Activated T-cell treated with anti-CD3 and anti-CD28 coated beads, Interleukin-2, amount 50 U/mL, for 24 hours (primary cell): ENCODE data around the gene SRGAP1.
"Not testable (repeated sequence)": the region's sequence is repeated elsewhere in the genome, so short reads cannot be mapped to it uniquely, and the experiment has no call there.

Experiments
- DNase-seq: peaks from one replicate; pipeline ENCODE4 v3.0.0-alpha.2; 2020
- H3K27ac Mint-ChIP-seq: 2 replicates; pipeline ENCODE4 v1.8.0; 2020; ENCODE audit warnings: mild to moderate bottlenecking, mixed read lengths
- H3K27me3 Mint-ChIP-seq: 2 replicates; pipeline ENCODE4 v1.8.0; 2020; ENCODE audit warnings: mixed read lengths
- H3K36me3 Mint-ChIP-seq: 2 replicates; pipeline ENCODE4 v1.8.0; 2020; ENCODE audit warnings: low read depth, mixed read lengths
- H3K4me1 Mint-ChIP-seq: 2 replicates; pipeline ENCODE4 v1.8.0; 2020; ENCODE audit warnings: low read depth, mixed read lengths
- H3K4me3 Mint-ChIP-seq: 2 replicates; pipeline ENCODE4 v1.8.0; 2020; ENCODE audit warnings: mild to moderate bottlenecking, moderate library complexity, mixed read lengths
- H3K9me3 Mint-ChIP-seq: 2 replicates; pipeline ENCODE4 v1.8.0; 2020; ENCODE audit warnings: mixed read lengths

The SRGAP1 gene

DNA sequence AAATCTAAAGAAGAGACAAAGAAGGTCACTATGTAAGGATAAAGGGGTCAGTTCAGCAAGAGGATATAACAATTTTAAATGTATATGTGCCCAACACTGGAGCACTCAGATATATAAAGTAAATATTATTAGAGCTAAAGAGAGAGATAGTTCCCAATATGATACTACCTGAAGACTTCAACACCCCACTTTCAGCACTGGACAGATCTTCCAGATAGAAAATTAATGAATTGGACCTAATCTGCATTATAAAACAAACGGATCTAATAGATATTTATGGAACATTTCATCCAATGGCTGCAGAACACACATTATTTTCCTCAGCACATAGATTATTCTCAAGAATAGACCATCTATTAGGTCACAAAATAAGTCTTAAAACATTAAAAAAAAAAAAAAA lies 24.1 kb upstream of the SRGAP1 start:
- no peaks in the 10 kb centered on the region for H3K9me3 Mint-ChIP-seq
- peaks cover 56% of the 10 kb centered on the region for H3K27me3 Mint-ChIP-seq

DNA sequence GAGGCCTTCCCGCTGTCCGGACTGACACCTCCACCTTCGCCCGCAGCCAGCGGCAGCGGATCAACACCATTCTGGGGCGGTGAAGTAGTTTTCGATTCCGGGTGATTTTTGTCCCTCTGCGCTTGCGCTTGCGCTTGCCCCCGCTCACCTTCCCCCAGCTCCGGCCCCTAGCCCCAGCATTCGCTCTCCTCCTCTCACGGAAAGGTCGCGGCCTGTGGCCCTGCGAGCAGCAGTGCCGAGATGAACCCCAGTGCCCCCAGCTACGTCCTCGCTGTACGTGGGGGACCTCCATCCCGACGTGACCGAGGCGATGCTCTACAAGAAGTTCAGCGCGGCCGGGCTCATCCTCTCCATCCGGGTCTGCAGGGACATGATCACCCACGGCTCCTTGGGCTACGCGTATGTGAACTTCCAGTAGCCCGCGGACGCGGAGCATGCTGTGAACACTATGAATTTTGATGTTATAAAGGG lies 22.7 kb upstream of the SRGAP1 start:
- Mint-ChIP-seq H3K9me3 (no peaks in the 10 kb centered on the region), H3K4me3 (peak overlapping the region; percentile 75), H3K27ac (no peak overlapping the region), H3K4me1 (peaks cover 6% of the 10 kb centered on the region), H3K36me3 (no peaks in the 10 kb centered on the region), H3K27me3 (peaks cover 53% of the 10 kb centered on the region)
- no peak for DNase-seq

More for the DNA sequence above, 24.1 kb upstream of the SRGAP1 start:
- Mint-ChIP-seq H3K4me1 (peaks cover 13% of the 10 kb centered on the region), H3K4me3 (no peak overlapping the region), H3K27ac (no peak overlapping the region), H3K36me3 (no peaks in the 10 kb centered on the region)
- DNase-seq: no peak

DNA sequence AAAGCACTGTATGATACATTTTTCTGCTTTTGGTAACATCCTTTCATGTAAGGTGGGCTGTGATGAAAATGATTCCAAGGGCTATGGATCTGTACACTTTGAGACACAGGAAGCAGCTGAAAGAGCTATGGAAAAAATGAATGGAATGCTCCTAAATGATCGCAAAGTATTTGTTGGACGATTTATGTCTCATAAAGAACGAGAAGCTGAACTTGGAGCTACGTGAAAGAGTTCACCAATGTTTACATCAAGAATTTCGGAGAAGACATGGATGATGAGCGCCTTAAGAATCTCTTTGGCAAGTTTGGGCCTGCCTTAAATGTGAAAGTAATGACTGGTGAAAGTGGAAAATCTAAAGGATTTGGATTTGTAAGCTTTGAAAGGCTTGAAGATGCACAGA lies 22.1 kb upstream of the SRGAP1 start:
- Mint-ChIP-seq H3K36me3 (no peaks in the 10 kb centered on the region), H3K4me1 (peaks cover 6% of the 10 kb centered on the region), H3K27ac (no peak overlapping the region), H3K27me3 (peaks cover 48% of the 10 kb centered on the region), H3K4me3 (no peak overlapping the region), H3K9me3 (no peaks in the 10 kb centered on the region)
- DNase-seq: no peak

DNA sequence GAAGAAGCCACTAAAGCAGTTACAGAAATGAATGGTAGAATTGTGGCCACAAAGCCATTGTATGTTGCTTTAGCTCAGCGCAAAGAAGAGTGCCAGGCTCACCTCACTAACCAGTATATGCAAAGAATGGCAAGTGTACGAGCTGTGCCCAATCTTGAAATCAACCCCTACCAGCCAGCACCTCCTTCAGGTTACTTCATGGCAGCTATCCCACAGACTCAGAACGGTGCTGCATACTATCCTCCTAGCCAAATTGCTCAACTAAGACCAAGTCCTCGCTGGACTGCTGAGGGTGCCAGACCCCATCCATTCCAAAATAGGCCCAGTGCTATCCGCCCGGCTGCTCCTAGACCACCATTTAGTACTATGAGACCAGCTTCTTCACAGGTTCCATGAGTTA lies 21.5 kb upstream of the SRGAP1 start:
- Mint-ChIP-seq H3K27me3 (peaks cover 46% of the 10 kb centered on the region), H3K4me3 (no peak overlapping the region), H3K9me3 (no peaks in the 10 kb centered on the region), H3K36me3 (no peaks in the 10 kb centered on the region), H3K4me1 (peaks cover 6% of the 10 kb centered on the region), H3K27ac (no peak overlapping the region)
- DNase-seq: no peak

DNA sequence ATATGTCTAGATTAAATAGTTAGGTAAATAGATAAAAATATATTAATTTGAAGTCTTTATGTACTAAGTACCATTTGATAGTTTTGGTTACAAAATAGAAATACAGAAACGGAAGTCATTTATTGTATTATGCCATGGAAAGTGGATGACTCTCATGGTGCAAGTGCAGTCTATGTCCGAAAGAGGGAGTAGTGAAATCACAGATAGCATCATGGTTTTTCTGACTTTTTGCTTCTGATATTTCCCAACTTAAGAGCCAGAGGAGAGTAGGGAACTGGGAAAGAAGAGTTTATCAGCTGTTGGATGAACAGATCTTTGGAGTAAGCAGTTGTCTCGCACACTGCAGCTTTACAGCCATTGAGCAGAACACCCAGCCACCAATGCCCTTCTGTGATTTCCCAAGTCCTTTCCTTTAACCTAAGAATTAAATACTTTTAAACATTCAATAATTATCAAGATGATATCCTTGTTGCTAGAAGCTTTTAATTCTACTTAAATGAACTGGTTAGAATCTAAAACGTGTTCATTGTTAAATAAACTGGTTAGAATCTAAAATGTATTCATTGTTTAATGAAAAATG lies 18.4 kb upstream of the SRGAP1 start:
- peaks cover 6% of the 10 kb centered on the region for H3K4me1 Mint-ChIP-seq
- no peak overlapping the region for H3K27ac Mint-ChIP-seq
- H3K27me3 Mint-ChIP-seq: peaks cover 33% of the 10 kb centered on the region
- H3K36me3 Mint-ChIP-seq: no peaks in the 10 kb centered on the region
- H3K4me3 Mint-ChIP-seq: no peak overlapping the region
- no peak for DNase-seq
- H3K9me3 Mint-ChIP-seq: no peaks in the 10 kb centered on the region

DNA sequence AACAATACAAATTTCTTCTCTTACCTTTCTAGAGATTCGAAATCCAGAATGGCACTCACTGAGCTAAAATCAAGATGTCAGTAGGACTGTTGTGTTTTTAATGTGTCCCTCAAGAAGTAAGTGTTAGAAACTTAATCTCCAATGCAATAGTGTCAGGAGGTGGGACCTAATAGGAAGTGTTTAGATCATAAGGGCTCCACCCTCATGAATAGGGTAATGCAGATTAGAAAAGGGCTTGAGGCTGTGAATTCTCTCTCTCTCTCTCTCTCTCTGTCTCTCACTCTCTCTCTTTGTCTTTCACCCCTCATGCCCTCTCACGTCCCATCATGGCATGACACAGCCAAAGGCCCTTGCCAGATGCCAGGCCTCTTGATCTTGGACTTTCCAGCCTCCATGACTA lies 15.6 kb upstream of the SRGAP1 start:
- peaks cover 9% of the 10 kb centered on the region for H3K27me3 Mint-ChIP-seq
- H3K27ac Mint-ChIP-seq: no peak overlapping the region
- H3K36me3 Mint-ChIP-seq: no peaks in the 10 kb centered on the region

DNA sequence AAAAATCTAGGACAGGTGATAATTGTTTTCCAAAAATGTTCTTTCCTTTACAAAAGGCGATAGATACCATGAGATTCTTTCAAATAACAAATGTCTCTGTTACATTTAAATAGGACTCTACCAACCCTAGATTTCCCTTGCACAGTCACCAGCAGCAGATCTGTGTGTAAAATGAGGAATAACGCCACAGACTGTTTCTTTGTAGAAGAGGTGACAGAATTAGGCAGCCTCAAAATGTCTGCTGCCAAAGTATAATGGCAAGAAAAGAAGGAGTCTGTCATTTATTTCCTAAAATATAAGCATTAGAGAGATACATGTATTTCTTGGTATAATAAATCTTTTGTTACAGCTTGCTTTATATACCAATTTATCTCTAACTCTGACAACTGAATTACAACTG lies 8.5 kb upstream of the SRGAP1 start:
- H3K9me3 Mint-ChIP-seq: no peaks in the 10 kb centered on the region
- H3K27me3 Mint-ChIP-seq: peaks cover 10% of the 10 kb centered on the region
- H3K4me1 Mint-ChIP-seq: no peaks in the 10 kb centered on the region
- H3K4me3 Mint-ChIP-seq: no peak overlapping the region
- no peak for DNase-seq
- H3K36me3 Mint-ChIP-seq: no peaks in the 10 kb centered on the region
- no peak overlapping the region for H3K27ac Mint-ChIP-seq

More for the DNA sequence above, 15.6 kb upstream of the SRGAP1 start:
- H3K9me3 Mint-ChIP-seq: no peaks in the 10 kb centered on the region
- H3K4me3 Mint-ChIP-seq: no peak overlapping the region
- DNase-seq: no peak
- H3K4me1 Mint-ChIP-seq: no peaks in the 10 kb centered on the region

DNA sequence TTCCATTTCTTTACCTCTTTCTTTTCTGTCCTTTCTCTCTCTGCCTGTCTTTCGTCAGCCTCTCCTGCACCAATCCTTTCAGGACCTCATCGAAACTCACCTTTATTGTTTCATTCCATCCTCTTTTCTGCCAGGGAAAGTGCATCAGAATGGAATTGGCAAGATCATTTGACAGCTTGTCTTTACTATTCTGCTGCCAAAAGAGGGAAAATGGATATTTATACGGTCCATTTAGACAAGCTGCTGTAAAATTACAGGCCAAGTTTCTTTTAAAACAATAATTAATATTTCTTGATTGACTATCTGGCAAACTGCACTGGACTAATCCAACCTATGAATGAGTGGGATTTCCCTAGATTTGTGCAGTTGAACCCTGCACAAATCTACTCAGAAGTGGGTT lies 7.6 kb upstream of the SRGAP1 start:
- Mint-ChIP-seq H3K36me3 (no peaks in the 10 kb centered on the region), H3K27ac (no peak overlapping the region), H3K4me1 (no peaks in the 10 kb centered on the region), H3K4me3 (no peak overlapping the region), H3K27me3 (peaks cover 15% of the 10 kb centered on the region), H3K9me3 (no peaks in the 10 kb centered on the region)
- DNase-seq: no peak

DNA sequence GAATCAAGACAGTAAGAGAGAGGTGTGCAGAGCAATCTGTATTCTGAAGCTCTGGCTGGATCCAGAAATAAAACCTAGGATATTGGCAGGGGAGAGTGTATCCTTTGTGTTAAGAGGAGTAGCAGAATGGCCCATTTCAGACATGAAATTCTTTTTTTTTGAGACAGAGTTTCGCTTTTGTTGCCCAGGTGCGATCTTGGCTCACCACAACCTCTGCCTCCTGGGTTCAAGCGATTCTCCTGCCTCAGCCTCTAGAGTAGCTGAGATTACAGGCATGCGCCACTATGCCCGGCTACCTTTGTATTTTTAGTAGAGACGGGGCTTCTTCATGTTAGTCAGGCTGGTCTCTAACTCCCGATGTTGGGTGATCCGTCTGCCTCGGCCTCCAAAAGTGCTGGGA lies 6.1 kb upstream of the SRGAP1 start:
- no peak overlapping the region for H3K27ac Mint-ChIP-seq
- H3K36me3 Mint-ChIP-seq: no peaks in the 10 kb centered on the region
- DNase-seq: no peak
- H3K27me3 Mint-ChIP-seq: peaks cover 19% of the 10 kb centered on the region
- no peaks in the 10 kb centered on the region for H3K9me3 Mint-ChIP-seq
- H3K4me1 Mint-ChIP-seq: peaks cover 3% of the 10 kb centered on the region
- no peak overlapping the region for H3K4me3 Mint-ChIP-seq

DNA sequence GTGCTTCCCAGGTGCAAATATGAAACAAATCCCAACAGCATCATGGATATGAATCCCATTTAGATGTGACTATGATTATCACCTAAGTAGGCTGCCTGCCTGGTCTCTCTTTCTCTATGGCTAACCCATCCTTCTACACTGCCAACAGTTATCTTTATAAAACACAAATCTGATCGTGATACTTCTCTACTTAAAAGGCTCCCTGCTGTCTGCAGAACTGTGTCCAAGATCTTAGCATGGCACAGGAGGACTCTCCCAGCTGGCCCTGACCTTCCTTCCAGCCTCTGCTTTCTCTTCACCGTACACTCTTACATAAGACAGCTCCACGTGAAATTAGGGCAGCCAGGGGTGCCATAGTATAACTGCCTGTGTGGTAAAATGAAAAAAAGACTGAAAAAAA lies 3.5 kb upstream of the SRGAP1 start:
- no peaks in the 10 kb centered on the region for H3K9me3 Mint-ChIP-seq
- H3K27me3 Mint-ChIP-seq: peaks cover 35% of the 10 kb centered on the region
- DNase-seq: no peak
- H3K4me1 Mint-ChIP-seq: peaks cover 10% of the 10 kb centered on the region
- no peaks in the 10 kb centered on the region for H3K36me3 Mint-ChIP-seq
- H3K4me3 Mint-ChIP-seq: no peak overlapping the region
- H3K27ac Mint-ChIP-seq: no peak overlapping the region

DNA sequence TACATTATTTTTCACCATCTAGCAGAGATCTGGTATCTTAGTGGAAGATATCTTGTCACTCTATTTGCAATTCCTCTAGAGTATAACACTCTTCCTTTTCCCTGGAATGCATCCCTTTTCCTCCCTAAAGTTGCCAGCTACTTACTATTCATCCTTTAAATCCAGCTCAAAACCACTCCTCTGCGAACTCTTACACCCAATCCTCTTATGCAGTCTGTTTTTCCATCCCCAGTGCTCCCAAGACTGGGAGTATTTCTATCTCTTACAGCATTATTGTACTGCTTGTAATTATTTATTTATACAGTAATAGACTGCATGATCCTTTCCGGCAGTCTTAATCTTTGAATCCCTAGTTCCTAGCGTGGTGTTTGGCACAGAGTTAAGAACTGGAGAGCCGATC lies 2.9 kb upstream of the SRGAP1 start:
- Mint-ChIP-seq H3K27me3 (peaks cover 41% of the 10 kb centered on the region), H3K27ac (no peak overlapping the region), H3K4me3 (no peak overlapping the region), H3K36me3 (no peaks in the 10 kb centered on the region), H3K9me3 (no peaks in the 10 kb centered on the region), H3K4me1 (peaks cover 10% of the 10 kb centered on the region)
- no peak for DNase-seq

DNA sequence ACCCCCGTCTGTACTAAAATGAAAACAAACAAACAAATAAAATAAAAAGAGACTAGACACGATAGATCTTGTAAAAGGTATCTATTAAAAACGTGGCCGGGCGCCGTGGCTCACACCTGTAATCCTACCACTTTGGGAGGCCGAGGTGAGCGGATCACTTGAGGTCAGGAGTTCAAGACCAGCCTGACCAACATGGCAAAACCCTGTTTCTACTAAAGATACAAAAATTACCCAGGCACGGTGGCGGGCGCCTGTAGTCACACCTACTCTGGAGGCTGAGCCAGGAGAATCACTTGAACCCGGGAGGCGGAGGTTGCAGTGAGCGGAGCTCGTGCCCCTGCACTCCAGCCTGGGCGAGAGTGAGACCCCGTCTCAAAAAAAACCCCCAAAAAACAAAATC lies 1.8 kb upstream of the SRGAP1 start:
- Mint-ChIP-seq H3K27me3 (peaks cover 44% of the 10 kb centered on the region), H3K4me3 (peak overlapping the region; percentile 64)
- H3K4me1 Mint-ChIP-seq, H3K9me3 Mint-ChIP-seq, H3K27ac Mint-ChIP-seq, DNase-seq, H3K36me3 Mint-ChIP-seq: not testable (repeated sequence)

DNA sequence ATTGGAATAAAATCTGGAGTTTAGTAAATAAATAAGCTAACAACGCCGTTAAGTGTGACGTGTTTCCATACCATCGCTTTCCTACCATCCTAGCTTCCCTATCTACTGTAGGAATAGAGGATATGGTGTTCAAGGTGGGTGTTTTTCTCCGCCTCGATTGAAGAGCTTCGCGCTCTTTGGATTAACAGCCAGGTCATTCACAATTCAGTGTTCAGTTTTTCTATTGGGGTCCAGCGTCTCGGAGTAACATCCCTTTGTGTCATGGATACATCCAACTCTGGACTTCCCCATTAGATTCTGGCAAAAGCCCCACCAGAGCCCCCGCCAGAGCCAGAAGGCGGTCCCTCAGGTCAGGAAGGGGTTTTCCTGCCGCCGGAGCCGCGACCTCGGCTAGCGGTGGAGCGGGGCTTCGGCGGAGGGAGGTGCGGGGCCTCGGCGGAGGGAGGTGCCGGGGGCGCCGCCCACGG lies 1.2 kb upstream of the SRGAP1 start:
- Mint-ChIP-seq H3K27me3 (peaks cover 44% of the 10 kb centered on the region), H3K9me3 (no peaks in the 10 kb centered on the region), H3K27ac (no peak overlapping the region), H3K4me3 (peak overlapping the region; percentile 64), H3K36me3 (no peaks in the 10 kb centered on the region), H3K4me1 (peaks cover 10% of the 10 kb centered on the region)
- no peak for DNase-seq

DNA sequence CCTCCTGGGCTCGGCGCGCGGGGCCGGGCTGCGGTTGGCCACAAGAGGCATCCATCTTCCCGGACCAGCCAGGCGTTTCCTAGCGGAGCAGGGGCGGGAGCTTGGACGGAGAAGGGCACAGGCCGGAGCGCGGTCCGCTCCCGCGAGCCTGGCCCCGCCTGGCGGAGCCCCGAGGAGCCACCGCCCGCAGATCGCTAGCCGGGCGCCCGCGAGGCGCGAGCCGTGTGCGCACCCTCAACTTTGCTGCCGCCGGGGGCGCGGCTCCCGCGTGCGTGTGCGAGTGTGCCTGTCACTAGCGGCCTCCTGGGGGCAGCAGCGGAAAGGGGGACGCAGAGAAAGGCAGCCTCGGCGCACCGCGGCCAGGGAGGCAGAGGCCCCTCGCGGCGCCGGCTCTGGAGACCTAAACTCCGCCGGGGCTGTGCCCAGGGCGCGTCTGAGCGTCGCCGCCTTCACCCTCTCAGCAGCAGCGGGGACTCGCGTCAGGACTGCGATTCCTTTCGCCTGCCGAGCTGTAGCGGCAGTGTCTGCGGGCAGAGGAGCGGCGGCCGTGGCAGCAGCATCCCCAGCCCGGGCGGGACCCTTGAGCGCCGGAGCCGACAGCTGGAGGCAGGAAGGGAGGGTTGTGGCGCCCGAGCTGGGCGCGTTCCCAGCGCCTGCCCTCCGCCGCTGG lies 644 bp upstream of the SRGAP1 start:
- H3K4me1 Mint-ChIP-seq: peaks cover 10% of the 10 kb centered on the region
- no peaks in the 10 kb centered on the region for H3K36me3 Mint-ChIP-seq
- peak overlapping the region; percentile 74 for H3K4me3 Mint-ChIP-seq
- no peak overlapping the region for H3K27ac Mint-ChIP-seq
- no peaks in the 10 kb centered on the region for H3K9me3 Mint-ChIP-seq
- H3K27me3 Mint-ChIP-seq: peaks cover 44% of the 10 kb centered on the region
- peak; percentile 87 for DNase-seq

DNA sequence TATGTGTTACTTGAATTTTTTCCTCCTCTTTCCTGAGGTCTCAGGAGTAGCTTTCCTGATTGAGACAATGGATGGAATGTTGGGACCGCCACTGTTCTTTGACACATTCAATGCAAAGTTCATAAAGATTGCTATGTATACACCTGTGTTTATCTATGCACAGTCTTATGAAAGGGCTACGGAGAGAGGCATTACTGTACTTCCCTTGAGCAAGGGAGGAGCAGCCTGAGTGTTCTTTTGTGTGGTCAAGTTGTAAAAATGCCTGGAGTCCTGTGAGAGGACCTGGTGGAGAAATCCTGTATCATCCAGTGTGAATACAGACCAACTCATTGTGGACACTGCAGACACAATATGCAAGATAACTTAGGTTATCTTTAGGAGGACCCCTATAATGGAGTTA lies 1.2 kb downstream of the SRGAP1 start:
- peaks cover 40% of the 10 kb centered on the region for H3K27me3 Mint-ChIP-seq
- H3K9me3 Mint-ChIP-seq: no peaks in the 10 kb centered on the region
- H3K4me1 Mint-ChIP-seq: peaks cover 10% of the 10 kb centered on the region
- no peak overlapping the region for H3K27ac Mint-ChIP-seq
- no peak overlapping the region for H3K4me3 Mint-ChIP-seq
- no peaks in the 10 kb centered on the region for H3K36me3 Mint-ChIP-seq
- no peak for DNase-seq
